GM19035 (cell line): Measurements from ENCODE around the gene PKD2L2.
"Not testable (repeated sequence)": the region's sequence is repeated elsewhere in the genome, so short reads cannot be mapped to it uniquely, and the experiment has no call there.

Source experiments
- ATAC-seq: cut with Tn5 transposase; IDR thresholded peaks from one replicate; pipeline ENCODE4 v1.9.1; 2021; ENCODE audit not compliant: unreplicated experiment

The PKD2L2 gene

GRCh38 chr5:137888863-137889759, at the start of gene PKD2L2:
Gene PKD2L2, plus strand, starts transcription at chr5:137889457. Its CDS starts 35 bp downstream, at chr5:137889492.
- peak; percentile 95 for ATAC-seq

- ATAC-seq: no peak
These were observed 47.0 kb upstream of the PKD2L2 start for GRCh38 chr5:137842296-137842695.

- no peak for ATAC-seq
These were observed 45.5 kb upstream of the PKD2L2 start for GRCh38 chr5:137843676-137844299.

GRCh38 chr5:137845472-137845871, 43.8 kb upstream of the PKD2L2 start:
- no peak for ATAC-seq

- ATAC-seq: peak; percentile 64
These were observed 41.6 kb upstream of the PKD2L2 start for GRCh38 chr5:137847687-137848086.

- not testable (repeated sequence) for ATAC-seq
These were observed 36.1 kb upstream of the PKD2L2 start for GRCh38 chr5:137853165-137853564.

GRCh38 chr5:137856201-137856600, 33.1 kb upstream of the PKD2L2 start:
- peak; percentile 52 for ATAC-seq

- no peak for ATAC-seq
These were observed 32.1 kb upstream of the PKD2L2 start for GRCh38 chr5:137856916-137857862.

- ATAC-seq: peak; percentile 72
These were observed 30.9 kb upstream of the PKD2L2 start for GRCh38 chr5:137858223-137858916.

- no peak for ATAC-seq
These were observed 30.3 kb upstream of the PKD2L2 start for GRCh38 chr5:137858954-137859353.

GRCh38 chr5:137862251-137862650, 27.0 kb upstream of the PKD2L2 start:
- no peak for ATAC-seq

GRCh38 chr5:137863653-137864052, 25.6 kb upstream of the PKD2L2 start:
- ATAC-seq: not testable (repeated sequence)

- ATAC-seq: no peak
These were observed 22.5 kb upstream of the PKD2L2 start for GRCh38 chr5:137866541-137867388.

- no peak for ATAC-seq
These were observed 21.6 kb upstream of the PKD2L2 start, which contains the start of gene MYOT for GRCh38 chr5:137867664-137868063. Gene MYOT, plus strand, starts transcription at chr5:137867860. Its CDS starts 2,792 bp downstream, at chr5:137870652.

- no peak for ATAC-seq
These were observed 18.5 kb upstream of the PKD2L2 start for GRCh38 chr5:137870647-137871339.

GRCh38 chr5:137871571-137871970, 17.7 kb upstream of the PKD2L2 start:
- no peak for ATAC-seq

GRCh38 chr5:137872466-137872865, 16.8 kb upstream of the PKD2L2 start:
- ATAC-seq: no peak

- ATAC-seq: no peak
These were observed 13.2 kb upstream of the PKD2L2 start for GRCh38 chr5:137876101-137876500.

GRCh38 chr5:137880313-137880712, 8.9 kb upstream of the PKD2L2 start:
- no peak for ATAC-seq
